Panc1 (cell line): ENCODE results near the gene CRNN.

Source experiments
- CTCF ChIP-seq: fragments of 450-650 bp; IDR thresholded peaks from 2 replicates; pipeline ENCODE4 v1.5.1; 2017; ENCODE audit warnings: mild to moderate bottlenecking
- SIN3A ChIP-seq: IDR thresholded peaks from 2 replicates; pipeline ENCODE4 v1.6.1; 2012; ENCODE audit warnings: low read depth, mild to moderate bottlenecking, low read length, moderate library complexity, borderline replicate concordance; ENCODE audit not compliant: insufficient read depth
- TF ChIP-seq, protein P1 (sequence below), 2 experiments: IDR thresholded peaks; 2 replicates each; pipeline ENCODE4 v1.6.1; 2011 to 2012; ENCODE audit warnings: low read depth in 2 of 2, control low read depth in 1 of 2, low read length in 1 of 2, mild to moderate bottlenecking in 1 of 2, moderate library complexity in 1 of 2; ENCODE audit not compliant: insufficient read depth in 1 of 2

DNA sequence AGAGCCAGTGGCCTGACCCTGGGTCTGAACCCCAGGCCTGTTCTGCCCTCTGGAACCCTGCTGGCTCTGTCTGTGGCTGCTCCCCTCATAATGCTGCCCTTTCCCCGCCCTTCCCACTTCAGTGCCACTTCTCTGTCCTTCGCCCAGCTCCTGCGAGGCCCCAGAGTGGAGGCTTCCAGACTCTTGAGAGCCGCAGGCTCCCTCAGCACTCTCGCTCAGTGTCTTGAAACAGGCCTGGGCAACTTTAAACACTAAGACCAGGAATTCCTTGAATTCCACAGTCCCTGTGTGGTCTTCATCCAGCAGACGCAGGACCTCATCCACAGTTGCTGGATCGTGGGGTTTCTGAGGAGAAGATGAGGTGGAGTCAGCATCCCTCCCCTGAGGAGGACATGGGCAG, 3.5 kb downstream of the CRNN start:
- TF ChIP-seq CTCF (no peak), SIN3A (no peak)
- TF ChIP-seq, protein P1, sequence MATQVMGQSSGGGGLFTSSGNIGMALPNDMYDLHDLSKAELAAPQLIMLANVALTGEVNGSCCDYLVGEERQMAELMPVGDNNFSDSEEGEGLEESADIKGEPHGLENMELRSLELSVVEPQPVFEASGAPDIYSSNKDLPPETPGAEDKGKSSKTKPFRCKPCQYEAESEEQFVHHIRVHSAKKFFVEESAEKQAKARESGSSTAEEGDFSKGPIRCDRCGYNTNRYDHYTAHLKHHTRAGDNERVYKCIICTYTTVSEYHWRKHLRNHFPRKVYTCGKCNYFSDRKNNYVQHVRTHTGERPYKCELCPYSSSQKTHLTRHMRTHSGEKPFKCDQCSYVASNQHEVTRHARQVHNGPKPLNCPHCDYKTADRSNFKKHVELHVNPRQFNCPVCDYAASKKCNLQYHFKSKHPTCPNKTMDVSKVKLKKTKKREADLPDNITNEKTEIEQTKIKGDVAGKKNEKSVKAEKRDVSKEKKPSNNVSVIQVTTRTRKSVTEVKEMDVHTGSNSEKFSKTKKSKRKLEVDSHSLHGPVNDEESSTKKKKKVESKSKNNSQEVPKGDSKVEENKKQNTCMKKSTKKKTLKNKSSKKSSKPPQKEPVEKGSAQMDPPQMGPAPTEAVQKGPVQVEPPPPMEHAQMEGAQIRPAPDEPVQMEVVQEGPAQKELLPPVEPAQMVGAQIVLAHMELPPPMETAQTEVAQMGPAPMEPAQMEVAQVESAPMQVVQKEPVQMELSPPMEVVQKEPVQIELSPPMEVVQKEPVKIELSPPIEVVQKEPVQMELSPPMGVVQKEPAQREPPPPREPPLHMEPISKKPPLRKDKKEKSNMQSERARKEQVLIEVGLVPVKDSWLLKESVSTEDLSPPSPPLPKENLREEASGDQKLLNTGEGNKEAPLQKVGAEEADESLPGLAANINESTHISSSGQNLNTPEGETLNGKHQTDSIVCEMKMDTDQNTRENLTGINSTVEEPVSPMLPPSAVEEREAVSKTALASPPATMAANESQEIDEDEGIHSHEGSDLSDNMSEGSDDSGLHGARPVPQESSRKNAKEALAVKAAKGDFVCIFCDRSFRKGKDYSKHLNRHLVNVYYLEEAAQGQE (IDR thresholded peaks at IDR 0.05; ENCODE audit: insufficient read depth in 1 of 2, low read depth in 2 of 2, low read length in 1 of 2), result no peak
